Pancreas (tissue), 10 donors: ENCODE results near the gene INS. TPM values are rescaled to one million over a fixed set of nuclear protein-coding genes. Genes with fewer than 3 reads are reported as not detected.
A peak's percentile ranks its signal among the peaks of the same experiment; 100 is the strongest.

Experiments used
- ATAC-seq, 4 donors: fragments of 200-7000 bp; cut with Tn5 transposase; one replicate each; pipeline versions ENCODE4 v1.8.0 to v1.9.1; 2020; ENCODE audit warnings: mild to moderate bottlenecking in 4 of 4, moderate library complexity in 4 of 4
- DNase-seq, 6 donors: peaks; one replicate each; pipeline ENCODE4 v3.0.0-alpha.2; 2020
- FAIRE-seq: peaks from 2 replicates; lab custom pipeline; 2012; peaks lifted over from hg19 to GRCh38; lab: Jason Lieb, UNC
- H3K27ac ChIP-seq, 4 donors: fragments of 200-600 bp; sonication (generic); 1 replicate in 3 of 4; 2 replicates in 1 of 4; pipeline versions ENCODE4 v1.5.0 to v1.8.0; 2020
- H3K27me3 ChIP-seq, 4 donors: fragments of 200-600 bp; one replicate each; pipeline ENCODE4 v1.8.0; 2021
- H3K36me3 ChIP-seq, 3 donors: fragments of 200-600 bp; sonication (generic) in 1 of 3; one replicate each; pipeline versions ENCODE4 v1.5.0 to v1.8.0; 2020 to 2021
- H3K4me1 ChIP-seq, 3 donors: fragments of 200-600 bp; one replicate each; pipeline ENCODE4 v1.8.0; 2021
- H3K4me3 ChIP-seq, 4 donors: fragments of 200-600 bp; sonication (generic) in 2 of 4; one replicate each; pipeline versions ENCODE4 v1.5.0 to v1.8.0; 2020 to 2021
- H3K9me3 ChIP-seq, 4 donors: fragments of 200-600 bp; one replicate each; pipeline ENCODE4 v1.8.0; 2021
- CTCF ChIP-seq, 4 donors: fragments of 200-600 bp; sonication (generic) in 3 of 4; IDR thresholded peaks; one replicate each; pipeline versions ENCODE4 v1.5.0 to v1.8.0; 2021; ENCODE audit warnings: antibody characterized with exemption in 4 of 4
- WGBS, 2 donors: extraction: QIAGEN DNeasy Blood & Tissue Kit; methylation state at CpG; one replicate each; pipeline ENCODE4 v1.1.7; 2013; 5-methylcytosine and 5-hydroxymethylcytosine counted together
- intact Hi-C, 3 donors: fragments of 100-400 bp; cut with DNase I; formaldehyde crosslinking; loops; one replicate each; pipeline versions ENCODE4 v1.11.1 to v1.14.2; 2022
- polyA plus RNA-seq, 2 donors: library from polyadenylated mRNA; stranded (reverse); fragments of 200-250 nt; gene quantifications; one replicate each; pipeline ENCODE4 v1.2.3, GENCODE V29; 2013
- total RNA-seq, 6 donors: library from RNA; stranded (reverse); fragmentation: NEBNext Ultra II Directional in 4 of 6; extraction: Animal tissue kit (Norgen Biotek cat#: 25700) in 4 of 6; gene quantifications; one replicate each; pipeline versions ENCODE4 v1.2.1 to v1.2.4, GENCODE V29; 2021 to 2023
- donor health status: healthy with polysubstance abuse.
- donor health status: DM: no; HTN: no; CAD: no; lungs with moderate emphysema.
- donor health status: DM: no; HTN: no; CAD: no.
- donor health status: control.
- donor health status: control.
- donor health status: Bipolar disorder and iron deficiency.
- donor health status: DM: yes; HTN: yes; CAD: no.
- donor health status: DM: no; HTN: no; CAD: no.
- donor health status: DM: no; HTN: no; CAD: no.
- donor health status: DM: yes; HTN: yes; CAD: no.

INS gene
- total and polyA plus RNA-seq, 8 donors: 1,425 to 145,342 (median 6,399) TPM

- ATAC-seq (no peak), DNase-seq (no peak), FAIRE-seq (no peak)
- intact Hi-C loops: no loop called here
- Histone ChIP-seq H3K4me3 (no peak overlapping the region), H3K36me3 (no peaks in the 10 kb centered on the region), H3K9me3 (no peaks in the 10 kb centered on the region), H3K4me1 (peaks cover 0 to 5% (median 5%) of the 10 kb centered on the region in 3 donors), H3K27me3 (no peaks in the 10 kb centered on the region), H3K27ac (no peak overlapping the region)
- no peak for TF ChIP-seq CTCF (IDR thresholded peaks at IDR 0.05)
- WGBS, 2 donors: 71 to 83% methylated on average over 19 of the region's 19 CpGs
Observed at GRCh38 chr11:2188745-2189144, 27.7 kb upstream of the INS start.

- Histone ChIP-seq H3K4me3 (no peak overlapping the region), H3K4me1 (no peaks in the 10 kb centered on the region), H3K36me3 (no peaks in the 10 kb centered on the region), H3K9me3 (no peaks in the 10 kb centered on the region), H3K27ac (no peak overlapping the region), H3K27me3 (no peaks in the 10 kb centered on the region)
- 84 to 85% methylated on average over 7 of the region's 7 CpGs for WGBS, 2 donors
- TF ChIP-seq CTCF (IDR thresholded peaks at IDR 0.05): no peak
- FAIRE-seq (no peak), ATAC-seq (no peak), DNase-seq (no peak)
- intact Hi-C loops: no loop called here
Observed at GRCh38 chr11:2187280-2187707, 26.3 kb upstream of the INS start.

GRCh38 chr11:2186669-2187279 lies 25.8 kb upstream of the INS start:
- H3K36me3 ChIP-seq: no peaks in the 10 kb centered on the region
- no peaks in the 10 kb centered on the region for H3K4me1 ChIP-seq
- 14 to 24% methylated on average over 21 of the region's 21 CpGs for WGBS, 2 donors
- H3K9me3 ChIP-seq: no peaks in the 10 kb centered on the region
- no peak overlapping the region for H3K4me3 ChIP-seq
- intact Hi-C loops: no loop called here
- FAIRE-seq: no peak
- TF ChIP-seq CTCF (IDR thresholded peaks at IDR 0.05): peak; percentile 25 to 57 (median 36)
- no peak overlapping the region for H3K27ac ChIP-seq
- H3K27me3 ChIP-seq: no peaks in the 10 kb centered on the region
- peak; percentile 61 to 88 (median 82) for ATAC-seq
- no peak for DNase-seq

GRCh38 chr11:2185324-2186085 lies 24.5 kb upstream of the INS start:
- intact Hi-C loops: no loop called here
- no peaks in the 10 kb centered on the region for H3K4me1 ChIP-seq
- no peak for DNase-seq
- H3K27me3 ChIP-seq: no peaks in the 10 kb centered on the region
- no peak for FAIRE-seq
- H3K4me3 ChIP-seq: no peak overlapping the region
- WGBS, 2 donors: 51 to 61% methylated on average over 22 to 23 of the region's 23 CpGs
- no peaks in the 10 kb centered on the region for H3K36me3 ChIP-seq
- no peaks in the 10 kb centered on the region for H3K9me3 ChIP-seq
- no peak overlapping the region for H3K27ac ChIP-seq
- ATAC-seq: no peak
- no peak for TF ChIP-seq CTCF (IDR thresholded peaks at IDR 0.05)
